Endothelial cell of umbilical vein (primary cell): ENCODE results near the gene PTPN9. TPM values are rescaled to one million over a fixed set of nuclear protein-coding genes. Genes with fewer than 3 reads are reported as not detected.
A peak's percentile ranks its signal among the peaks of the same experiment; 100 is the strongest.

Experiments
- BruUV-seq: library from RNA; stranded (reverse); fragments of 400-500 nt; replicated peaks from 2 replicates; lab custom pipeline; 2021; lab: Mats Ljungman, UMichigan
- CTCF ChIA-PET: fragments of 300-600, 350-600 bp; sonication (Branson Sonifier 250); formaldehyde crosslinking; loops from one replicate; lab custom pipeline; 2021; ENCODE audit warnings: antibody characterized with exemption, inconsistent platforms; lab: Charles Lee
- POLR2A ChIA-PET: fragments of 300-600, 350-600 bp; sonication (Branson Sonifier 250); formaldehyde crosslinking; loops from one replicate; lab custom pipeline; 2021; ENCODE audit warnings: antibody characterized with exemption, inconsistent platforms; lab: Charles Lee
- DNase-seq: peaks from one replicate; pipeline ENCODE4 v3.0.0-alpha.2; 2011; ENCODE audit warnings: low read depth, low spot score
- FAIRE-seq: peaks from 2 replicates; lab custom pipeline; 2011; peaks lifted over from hg19 to GRCh38; lab: Jason Lieb, UNC
- H2AFZ ChIP-seq: 2 replicates; pipeline ENCODE4 v1.6.0; 2012; ENCODE audit warnings: low read depth, low read length, control low read depth, inconsistent platforms
- H3K27ac ChIP-seq: 2 replicates; pipeline ENCODE4 v1.5.1; 2011; ENCODE audit warnings: low read depth, mild to moderate bottlenecking, control low read depth, low read length, moderate library complexity; ENCODE audit not compliant: insufficient read depth
- H3K27me3 ChIP-seq, 2 experiments: 2 replicates each; pipeline versions ENCODE4 v1.6.0 to v1.6.1; 2011; ENCODE audit warnings: low read length in 2 of 2, mixed read lengths in 1 of 2; ENCODE audit not compliant: control insufficient read depth in 2 of 2, insufficient read depth in 2 of 2
- H3K36me3 ChIP-seq, 2 experiments: 2 replicates in 1 of 2; 3 replicates in 1 of 2; pipeline ENCODE4 v1.5.1; 2011; ENCODE audit warnings: low read length in 2 of 2, mild to moderate bottlenecking in 1 of 2, moderate library complexity in 1 of 2; ENCODE audit not compliant: control insufficient read depth in 2 of 2, insufficient read depth in 2 of 2; ENCODE audit errors: extremely low read depth in 1 of 2
- H3K4me1 ChIP-seq: 3 replicates; pipeline ENCODE4 v1.5.1; 2011; ENCODE audit warnings: mild to moderate bottlenecking, low read length; ENCODE audit not compliant: control insufficient read depth, insufficient read depth; ENCODE audit errors: extremely low read depth
- H3K4me2 ChIP-seq: 2 replicates; pipeline ENCODE4 v1.6.1; 2011; ENCODE audit warnings: low read length, control low read depth, mixed read lengths; ENCODE audit not compliant: insufficient read depth
- H3K4me3 ChIP-seq, 3 experiments: fragments of 200-600 bp in 1 of 3; sonication (generic), shearing (Covaris generic) in 1 of 3; replicated peaks in 1 of 3; 2 replicates each; pipeline ENCODE4 v1.5.1; 2011 to 2016; ENCODE audit warnings: control low read depth in 3 of 3, low read length in 3 of 3, mild to moderate bottlenecking in 2 of 3, inconsistent platforms in 1 of 3, low read depth in 1 of 3, moderate library complexity in 1 of 3; ENCODE audit not compliant: insufficient read depth in 1 of 3
- H3K79me2 ChIP-seq: 2 replicates; pipeline ENCODE4 v1.6.0; 2012; ENCODE audit warnings: low read length, inconsistent platforms; ENCODE audit not compliant: control insufficient read depth, insufficient read depth
- H3K9ac ChIP-seq: replicated peaks from 2 replicates; pipeline ENCODE3; 2011; ENCODE audit warnings: low read length, control low read depth; ENCODE audit not compliant: insufficient read depth; ENCODE audit errors: extremely low read depth
- H3K9me1 ChIP-seq: replicated peaks from 3 replicates; pipeline ENCODE4 v1.6.0; 2011; ENCODE audit warnings: mild to moderate bottlenecking, low read length; ENCODE audit not compliant: control insufficient read depth, insufficient read depth; ENCODE audit errors: extremely low read depth
- H3K9me3 ChIP-seq: replicated peaks from 2 replicates; pipeline ENCODE4 v1.5.1; 2012; ENCODE audit warnings: low read length, inconsistent platforms; ENCODE audit not compliant: control insufficient read depth, insufficient read depth
- H4K20me1 ChIP-seq: replicated peaks from 2 replicates; pipeline ENCODE3; 2011; ENCODE audit warnings: mild to moderate bottlenecking, low read length; ENCODE audit not compliant: control insufficient read depth, insufficient read depth; ENCODE audit errors: extremely low read depth
- GATA2 ChIP-seq: IDR thresholded peaks from 2 replicates; pipeline ENCODE4 v1.7.0; 2011; ENCODE audit warnings: low read depth, mild to moderate bottlenecking, moderate library complexity, mixed read lengths, low read length; ENCODE audit not compliant: insufficient read length, insufficient read depth
- POLR2A ChIP-seq: IDR thresholded peaks from 2 replicates; pipeline ENCODE4 v1.6.1; 2012; ENCODE audit warnings: low read depth, mild to moderate bottlenecking, control low read depth, low read length
- dilution Hi-C: fragments of 300-500 bp; cut with MboI; formaldehyde crosslinking; loops from one replicate; pipeline ENCODE4 v1.15.0; 2019; ENCODE audit warnings: low sequenced_read_pairs; ENCODE audit not compliant: extremely low pct_ligation_motif_present
- intact Hi-C: fragments of 100-400 bp; cut with micrococcal nuclease; formaldehyde crosslinking; loops from one replicate; pipeline ENCODE4 v1.10.0; 2022
- polyA plus RNA-seq, 4 experiments: library from polyadenylated mRNA; depleted of rRNA in 3 of 4; stranded (reverse) in 3 of 4; unstranded in 1 of 4; fragments of >200 nt; gene quantifications; 2 replicates each; pipeline versions ENCODE4 v1.2.1 to v1.2.3, GENCODE V29; 2011 to 2012; ENCODE audit warnings: missing spikeins in 1 of 4
- total RNA-seq: library from RNA; stranded (reverse); gene quantifications from 2 replicates; pipeline ENCODE4 v1.2.3, GENCODE V29; 2021
- TF ChIP-seq, protein P1 (sequence below), 2 donors: IDR thresholded peaks; 1 replicate in 1 of 2; 2 replicates in 1 of 2; pipeline ENCODE4 v1.5.1; 2011; ENCODE audit warnings: low read length in 2 of 2, mild to moderate bottlenecking in 2 of 2, moderate library complexity in 2 of 2, control low read depth in 1 of 2, inconsistent platforms in 1 of 2, low read depth in 1 of 2; ENCODE audit not compliant: insufficient read depth in 1 of 2; ENCODE audit errors: extremely low read depth in 1 of 2

The PTPN9 gene
- total and polyA plus RNA-seq, 2 donors (not counting 3 experiments of a cell fraction or from before 2014, with no cell fraction given), result 31.4 to 37.2 TPM

DNA sequence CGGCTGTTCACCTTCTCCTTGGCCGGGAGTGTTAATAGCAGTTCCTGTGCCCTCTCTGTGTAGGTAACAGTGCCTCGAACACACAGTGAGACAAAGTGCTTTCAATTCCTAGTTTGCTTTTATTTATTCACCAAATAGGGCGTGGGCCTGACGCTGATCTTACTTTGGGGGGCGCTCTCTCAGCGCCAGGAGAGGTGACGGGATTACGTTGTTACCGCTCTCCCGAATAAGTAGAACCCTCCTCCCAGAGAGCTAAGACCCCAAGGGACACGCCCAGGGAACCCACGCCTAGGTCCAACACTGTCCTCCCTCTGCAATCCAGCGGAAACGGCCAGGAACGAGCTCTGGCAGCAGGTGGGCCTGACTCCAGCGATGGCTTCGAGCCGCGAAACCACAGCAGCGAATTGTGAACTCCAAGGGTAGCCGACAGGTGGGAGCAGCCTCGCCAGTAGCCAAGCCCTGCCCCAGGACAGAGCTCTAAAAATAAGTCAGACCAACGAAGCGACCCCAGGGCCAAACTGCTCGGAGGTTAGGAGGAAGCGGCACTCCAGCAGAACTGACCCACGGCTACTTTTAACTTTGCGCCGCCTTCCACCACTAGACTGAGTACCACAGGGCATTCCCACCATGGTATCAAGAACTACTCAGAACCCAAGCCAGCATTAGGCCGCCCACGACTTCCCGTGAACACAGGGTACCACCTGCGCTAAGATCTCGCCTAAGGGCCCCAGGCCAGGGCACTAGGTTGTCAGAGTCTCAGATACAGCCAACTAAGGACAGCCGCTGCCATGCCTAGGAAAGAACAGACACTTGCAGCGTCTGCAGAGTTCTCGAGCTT is 126.0 kb downstream of the PTPN9 start:
- dilution Hi-C loops, result loop anchor here (25.0 kb wide), 1 partner anchor 134 kb away; the partner anchor contains the start of gene PTPN9
- H3K27me3 ChIP-seq, result no peaks in the 10 kb centered on the region
- H3K79me2 ChIP-seq, result peaks cover 23% of the 10 kb centered on the region
- no peaks in the 10 kb centered on the region for H3K36me3 ChIP-seq
- H3K4me1 ChIP-seq, result peaks cover 29% of the 10 kb centered on the region
- ChIA-PET CTCF (interaction anchor here (1.2 to 3.4 kb wide), 8 partner anchors 8 to 231 kb away, joined by 3 to 21 read pairs (median 4); partner anchors contain the start of genes MAN2C1 and SNX33), POLR2A (interaction anchor here (0.6 to 1.2 kb wide), 3 partner anchors 20 to 363 kb away, joined by 5 to 7 read pairs (median 6); no protein-coding TSS in a partner anchor)
- H4K20me1 ChIP-seq, result peaks cover 3% of the 10 kb centered on the region
- intact Hi-C loops, result loop anchor here (2.0 to 5.0 kb wide), 4 partner anchors 186 to 491 kb away; no protein-coding TSS in a partner anchor
- no peaks in the 10 kb centered on the region for H3K9me3 ChIP-seq
- peak; percentile 49 for DNase-seq
- no peak for FAIRE-seq
- H3K9ac ChIP-seq, result peak overlapping the region; percentile 85
- TSS peak; percentile 43 for BruUV-seq
- peak overlapping the region; percentile 45 to 84 (median 58) for H3K4me3 ChIP-seq
- peak overlapping the region; percentile 78 for H3K27ac ChIP-seq
- H3K4me2 ChIP-seq, result peak overlapping the region; percentile 97
- H2AFZ ChIP-seq, result peak overlapping the region; percentile 68
- H3K9me1 ChIP-seq, result no peaks in the 10 kb centered on the region
- TF ChIP-seq GATA2, result no peak
- TF ChIP-seq, protein P1, sequence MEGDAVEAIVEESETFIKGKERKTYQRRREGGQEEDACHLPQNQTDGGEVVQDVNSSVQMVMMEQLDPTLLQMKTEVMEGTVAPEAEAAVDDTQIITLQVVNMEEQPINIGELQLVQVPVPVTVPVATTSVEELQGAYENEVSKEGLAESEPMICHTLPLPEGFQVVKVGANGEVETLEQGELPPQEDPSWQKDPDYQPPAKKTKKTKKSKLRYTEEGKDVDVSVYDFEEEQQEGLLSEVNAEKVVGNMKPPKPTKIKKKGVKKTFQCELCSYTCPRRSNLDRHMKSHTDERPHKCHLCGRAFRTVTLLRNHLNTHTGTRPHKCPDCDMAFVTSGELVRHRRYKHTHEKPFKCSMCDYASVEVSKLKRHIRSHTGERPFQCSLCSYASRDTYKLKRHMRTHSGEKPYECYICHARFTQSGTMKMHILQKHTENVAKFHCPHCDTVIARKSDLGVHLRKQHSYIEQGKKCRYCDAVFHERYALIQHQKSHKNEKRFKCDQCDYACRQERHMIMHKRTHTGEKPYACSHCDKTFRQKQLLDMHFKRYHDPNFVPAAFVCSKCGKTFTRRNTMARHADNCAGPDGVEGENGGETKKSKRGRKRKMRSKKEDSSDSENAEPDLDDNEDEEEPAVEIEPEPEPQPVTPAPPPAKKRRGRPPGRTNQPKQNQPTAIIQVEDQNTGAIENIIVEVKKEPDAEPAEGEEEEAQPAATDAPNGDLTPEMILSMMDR (IDR thresholded peaks at IDR 0.05; ENCODE audit: extremely low read depth in 1 of 2, insufficient read depth in 1 of 2, low read depth in 1 of 2, low read length in 2 of 2), result peak in 1 of 2 donors; percentile 32
- TF ChIP-seq POLR2A, result no peak
